COLO829 (cell line): ENCODE results near the gene LCE3A.
"Not testable (repeated sequence)": the region's sequence is repeated elsewhere in the genome, so short reads cannot be mapped to it uniquely, and the experiment has no call there.

Experiments
- DNase-seq: peaks from one replicate; pipeline ENCODE4 v3.0.0; 2012; ENCODE audit warnings: low spot score

The LCE3A gene, protein sequence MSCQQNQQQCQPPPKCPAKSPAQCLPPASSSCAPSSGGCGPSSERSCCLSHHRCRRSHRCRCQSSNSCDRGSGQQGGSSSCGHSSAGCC

DNA sequence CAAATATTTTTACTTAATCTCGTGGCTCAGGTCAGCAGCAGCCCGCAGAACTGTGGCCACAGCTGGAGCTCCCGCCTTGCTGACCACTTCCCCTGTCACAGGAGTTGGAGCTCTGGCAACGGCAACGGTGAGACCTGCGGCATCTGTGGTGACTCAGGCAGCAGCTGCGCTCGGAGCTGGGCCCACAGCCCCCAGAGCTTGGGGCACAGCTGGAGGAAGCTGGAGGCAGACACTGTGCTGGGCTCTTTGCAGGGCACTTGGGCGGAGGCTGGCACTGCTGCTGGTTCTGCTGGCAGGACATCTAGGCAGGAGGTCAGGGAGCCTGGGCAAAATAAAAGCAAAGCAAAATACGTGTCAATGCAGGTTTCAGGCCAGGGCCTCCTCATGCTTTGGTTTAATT, at the start of gene LCE3A:
TSS of gene LCE3A (minus strand) at position 301 of the 400 bp plus-strand sequence. CDS start at position 301, 0 bp downstream.
- DNase-seq = no peak

GRCh38 chr1:152667648-152668047, 44.7 kb upstream of the LCE3A start:
- DNase-seq = no peak

DNA sequence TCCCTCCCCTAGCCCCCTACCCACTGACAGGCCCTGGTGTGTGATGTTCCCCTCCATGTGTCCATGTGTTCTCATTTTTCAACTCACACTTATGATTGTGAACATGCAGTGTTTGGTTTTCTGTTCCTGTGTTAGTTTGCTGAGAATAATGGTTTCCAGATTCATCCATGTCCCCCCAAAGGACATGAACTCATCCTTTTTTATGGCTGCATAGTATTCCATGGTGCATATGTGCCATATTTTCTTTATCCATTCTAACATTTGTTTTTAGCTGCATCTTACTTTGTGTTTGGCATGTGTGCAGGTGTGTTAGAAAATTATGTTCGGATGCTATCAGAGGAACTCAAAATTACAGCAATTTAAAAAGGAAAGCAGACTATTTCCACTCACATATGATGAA, 43.3 kb upstream of the LCE3A start:
- not testable (repeated sequence) for DNase-seq

DNA sequence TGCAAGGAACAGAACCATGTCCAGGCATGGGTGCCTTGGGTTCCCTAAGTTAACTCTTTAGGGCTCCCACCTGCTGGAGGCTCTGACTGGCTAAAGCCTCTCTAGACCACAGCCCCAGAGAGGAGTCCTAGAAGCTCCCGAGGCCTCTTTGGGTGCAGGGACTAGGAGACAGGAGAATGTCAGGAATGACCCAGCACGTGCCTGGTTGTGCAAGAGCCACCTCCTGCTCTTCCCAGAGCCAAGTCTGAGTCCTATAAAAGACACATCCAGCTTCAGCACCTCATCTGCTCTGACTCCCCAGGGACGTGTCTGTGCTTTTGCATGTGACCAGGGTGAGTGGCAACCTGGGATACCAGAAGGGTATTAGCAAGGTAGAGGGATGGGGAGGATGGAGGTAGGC, 40.2 kb upstream of the LCE3A start, which contains the start of gene LCE2D:
TSS of gene LCE2D (plus strand) at position 283 of the 400 bp plus-strand sequence. CDS start 726 bp downstream, outside the sequence.
- DNase-seq = no peak

DNA sequence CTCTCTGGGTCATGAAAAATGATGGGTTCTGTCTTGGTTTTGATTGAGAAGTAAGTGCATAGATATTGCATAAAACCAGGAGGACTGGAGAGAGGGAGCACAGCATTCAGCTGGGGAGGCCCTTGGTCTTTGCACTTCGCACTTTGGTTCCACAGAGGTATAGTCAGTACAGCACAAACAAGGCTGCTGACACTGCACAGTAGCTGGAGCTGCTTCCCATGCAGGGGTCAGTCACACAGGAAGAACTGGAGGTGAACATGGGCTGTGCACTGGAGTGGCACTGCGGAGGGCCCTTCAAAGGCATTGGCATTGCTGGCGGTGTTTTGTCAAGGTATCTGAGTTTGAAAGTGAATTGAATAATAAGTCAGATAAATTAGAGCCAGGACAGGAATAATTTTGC, 35.7 kb upstream of the LCE3A start:
- no peak for DNase-seq

- DNase-seq = no peak
Measured at GRCh38 chr1:152657677-152658076, 34.8 kb upstream of the LCE3A start.

- no peak for DNase-seq
Measured at GRCh38 chr1:152656459-152656858, 33.6 kb upstream of the LCE3A start.

DNA sequence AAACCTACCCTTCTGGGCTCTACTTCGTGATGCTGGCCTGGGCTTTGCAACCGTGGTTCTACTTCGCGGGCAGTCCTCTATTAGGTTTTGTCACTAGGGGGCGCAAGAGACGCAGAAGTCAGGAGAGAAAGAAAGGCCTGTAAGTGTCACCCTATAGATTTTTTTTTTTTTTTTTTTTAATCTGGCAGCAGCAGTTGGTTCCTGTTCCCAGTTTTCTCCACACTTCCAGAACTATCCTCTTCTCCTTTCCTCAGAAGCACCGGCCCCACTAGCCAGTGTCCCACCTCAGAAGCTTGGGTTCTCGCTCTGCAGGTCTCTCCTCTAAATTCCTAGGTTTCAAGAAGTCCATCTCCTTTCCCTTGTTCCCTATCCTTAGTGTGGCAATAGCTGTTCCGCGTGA, 31.2 kb upstream of the LCE3A start:
- DNase-seq = peak; percentile 73

DNA sequence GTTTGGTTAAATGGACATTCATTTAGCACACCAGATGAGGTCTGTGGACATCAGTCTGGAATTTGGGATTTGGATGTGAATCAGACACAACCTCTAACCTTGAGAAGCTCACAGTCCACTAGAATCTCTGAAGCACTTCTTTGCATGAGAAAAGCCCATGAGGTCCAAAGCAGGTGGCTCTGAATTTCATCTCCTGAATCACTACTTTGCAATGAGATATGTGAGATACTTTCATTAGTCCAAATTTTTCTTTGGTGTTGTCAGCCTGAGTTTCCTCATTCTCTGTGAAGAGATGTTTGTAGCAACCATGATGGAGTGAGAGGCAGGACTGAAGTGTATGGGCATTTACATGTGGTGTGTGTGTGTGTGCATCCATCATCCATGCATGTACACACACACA, 23.8 kb upstream of the LCE3A start:
- DNase-seq = no peak

DNA sequence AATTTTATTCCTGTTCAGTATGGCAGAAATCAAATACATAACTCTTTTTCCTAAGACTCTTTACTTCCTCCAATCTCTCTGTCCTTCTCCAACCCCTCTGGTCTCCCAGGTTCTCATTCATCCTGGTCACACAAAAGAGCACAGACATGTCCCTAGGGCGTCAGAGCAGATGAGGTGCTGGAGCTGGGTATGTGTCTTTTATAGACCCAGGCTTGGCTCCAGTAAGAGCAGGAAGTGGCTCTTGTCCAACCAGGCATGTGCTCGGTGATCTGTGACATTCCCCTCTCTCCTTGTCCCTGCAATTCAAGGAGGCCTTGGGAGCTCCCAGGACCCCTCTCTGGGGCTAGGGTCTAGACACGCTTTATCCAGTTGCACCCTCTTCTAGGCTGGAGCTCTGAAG, 22.2 kb upstream of the LCE3A start:
- DNase-seq = no peak

- no peak for DNase-seq
Measured at GRCh38 chr1:152643945-152644344, 21.0 kb upstream of the LCE3A start.

- DNase-seq = no peak
Measured at GRCh38 chr1:152640351-152640750, 17.4 kb upstream of the LCE3A start.

DNA sequence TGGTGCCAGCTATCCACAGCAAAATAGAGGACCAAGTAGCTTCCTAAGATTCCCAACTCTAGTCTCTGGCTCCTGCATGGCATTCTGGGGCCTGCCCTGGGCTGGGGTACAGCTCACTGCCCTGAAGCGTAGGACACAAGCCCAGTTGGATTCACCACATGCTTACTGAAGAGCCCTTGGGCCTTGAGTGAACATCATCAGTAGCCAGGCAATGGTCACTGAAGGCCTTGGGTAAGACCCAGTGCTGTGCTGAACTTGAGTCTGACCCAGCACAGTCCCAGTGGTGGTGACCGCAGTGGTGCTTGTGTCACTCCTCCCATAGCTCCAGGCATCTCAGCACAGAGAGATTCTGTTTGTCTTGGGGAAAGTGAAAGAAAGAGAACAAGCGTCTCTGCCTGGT, 7.7 kb upstream of the LCE3A start:
- DNase-seq = no peak

DNA sequence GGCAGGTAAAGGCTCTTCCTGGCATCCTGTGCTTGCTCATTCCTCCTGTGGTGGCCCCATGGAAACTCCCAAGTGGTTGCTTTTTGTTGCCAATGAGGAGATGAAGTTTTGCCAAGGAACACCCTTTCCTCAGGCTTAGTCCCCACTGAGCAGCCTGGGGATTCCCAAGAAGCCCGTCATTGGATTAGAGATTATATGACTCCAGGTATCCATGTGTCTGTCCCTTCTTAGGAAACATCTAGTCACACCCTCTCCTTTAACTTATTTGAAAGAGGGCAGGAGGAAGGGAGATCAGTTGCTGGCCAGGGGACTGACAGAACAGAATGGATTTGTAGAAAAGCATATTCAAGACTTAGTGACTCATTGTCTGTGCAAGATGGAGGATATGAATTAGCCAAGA, 3.8 kb upstream of the LCE3A start:
- no peak for DNase-seq

GRCh38 chr1:152623203-152623844, 421 bp upstream of the LCE3A start:
- no peak for DNase-seq

GRCh38 chr1:152621993-152622392, 910 bp downstream of the LCE3A start:
- no peak for DNase-seq

- no peak for DNase-seq
Measured at GRCh38 chr1:152613511-152613910, 9.4 kb downstream of the LCE3A start, which contains the start of gene LCE3B. TSS of gene LCE3B (plus strand) at chr1:152613811. CDS start at chr1:152613811, 0 bp downstream.

- DNase-seq = no peak
Measured at GRCh38 chr1:152599934-152600333, 23.0 kb downstream of the LCE3A start, which contains the start of gene LCE3C. TSS of gene LCE3C (plus strand) at chr1:152600234. CDS start at chr1:152600732, 498 bp downstream.

DNA sequence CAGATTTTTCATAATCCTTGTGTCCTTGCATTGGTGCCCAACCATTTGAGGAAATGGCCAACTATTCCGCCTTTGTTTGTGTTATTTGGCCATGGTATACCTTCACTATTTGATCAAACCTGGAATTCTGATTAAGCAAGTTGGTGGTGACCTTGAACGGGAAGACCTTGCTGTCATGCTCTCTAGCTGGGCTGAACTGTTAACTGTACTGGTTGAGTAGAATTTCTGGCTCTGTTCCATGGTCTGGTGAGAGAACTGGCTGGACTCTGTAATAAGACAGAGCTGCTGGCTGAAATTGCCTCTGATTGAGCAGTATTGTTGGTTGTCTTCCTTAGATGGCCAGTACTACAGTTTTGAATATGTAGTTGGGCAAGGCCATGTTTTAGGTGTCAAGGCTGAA, 25.9 kb downstream of the LCE3A start:
- no peak for DNase-seq

- DNase-seq = no peak
Measured at GRCh38 chr1:152585586-152585985, 37.3 kb downstream of the LCE3A start.

DNA sequence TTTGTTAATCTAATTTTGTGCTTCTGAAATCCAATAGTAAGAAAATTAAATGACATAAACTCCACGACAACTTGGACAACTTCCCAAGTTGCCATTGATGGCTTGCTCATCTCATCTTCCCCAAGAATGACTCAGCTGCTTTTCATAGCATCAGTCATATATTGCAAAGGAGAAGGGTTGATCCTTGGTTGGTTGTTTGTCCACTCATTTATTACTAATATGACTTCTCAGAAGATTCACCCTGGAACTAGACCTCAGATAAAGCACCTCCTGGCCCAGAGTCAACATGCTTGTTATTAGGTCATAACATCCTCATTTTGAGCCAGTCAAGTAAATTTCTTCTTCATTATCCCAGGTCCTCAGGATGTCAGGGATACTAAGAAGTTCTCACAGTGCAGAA, 40.3 kb downstream of the LCE3A start:
- no peak for DNase-seq

DNA sequence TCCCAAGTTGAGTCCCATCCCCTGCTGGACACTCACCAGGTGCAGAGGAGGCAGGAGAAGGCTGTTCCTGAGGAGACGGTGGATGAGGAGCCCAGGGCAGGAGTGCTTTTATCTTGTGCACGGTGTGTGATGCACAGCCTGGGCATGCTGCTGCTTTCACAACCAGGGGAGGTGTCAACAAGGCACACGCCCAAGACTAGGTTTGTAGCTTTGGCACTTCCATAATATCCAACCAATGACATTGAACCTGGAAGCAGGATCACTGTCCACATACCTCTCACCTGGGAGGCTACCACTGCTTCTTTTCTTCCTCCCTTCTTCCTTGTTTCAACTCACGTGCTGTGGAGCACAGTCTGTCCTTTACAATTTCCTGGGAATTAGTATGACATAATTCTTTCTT, 42.5 kb downstream of the LCE3A start, which contains the start of gene LCE3D:
TSS of gene LCE3D (minus strand) at position 84 of the 400 bp plus-strand sequence. CDS start 580 bp downstream, outside the sequence.
- DNase-seq = no peak

DNA sequence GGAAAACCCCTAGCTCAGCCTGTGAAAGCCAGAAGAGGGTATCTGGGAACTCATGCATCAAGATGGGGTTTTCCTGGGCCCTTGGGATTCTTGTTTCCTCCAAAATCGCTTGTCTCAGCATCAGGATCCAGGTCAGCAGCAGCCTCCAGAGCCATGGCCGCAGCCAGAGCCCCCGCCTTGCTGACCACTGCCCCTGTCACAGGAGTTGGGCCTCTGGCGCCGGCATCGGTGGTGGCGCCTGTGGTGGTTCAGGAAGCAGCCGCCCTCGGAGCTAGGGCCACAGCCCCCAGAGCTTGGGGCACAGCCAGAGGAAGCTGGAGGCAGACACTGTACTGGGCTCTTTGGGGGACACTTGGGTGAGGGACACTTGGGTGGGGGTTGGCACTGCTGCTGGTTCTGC, 43.4 kb downstream of the LCE3A start:
- not testable (repeated sequence) for DNase-seq

DNA sequence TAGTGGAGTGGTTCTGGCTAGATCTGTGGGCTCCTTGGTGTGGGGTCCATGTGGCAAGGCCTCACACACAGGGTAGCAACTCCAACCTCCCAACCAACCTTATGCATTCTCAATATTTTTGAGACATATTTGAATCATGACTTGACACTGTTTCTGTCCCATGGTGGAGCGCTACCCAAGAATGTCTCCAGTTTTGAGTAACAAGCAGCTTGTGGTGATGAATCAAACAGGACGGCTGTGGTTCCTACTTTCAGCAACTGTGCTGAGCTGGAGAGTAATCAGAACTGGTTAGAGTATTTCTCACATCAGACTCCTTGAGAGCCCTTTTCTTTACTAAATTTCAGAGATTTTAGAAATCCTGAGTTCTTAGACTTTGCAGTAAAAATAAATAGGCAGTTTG, 45.7 kb downstream of the LCE3A start:
- DNase-seq = no peak
